NOMO-1 treated with dmso at 0.1 percent for 144 hours (cell line): ENCODE data around the gene FAM114A1.
"Not testable (repeated sequence)": the region's sequence is repeated elsewhere in the genome, so short reads cannot be mapped to it uniquely, and the experiment has no call there.

Experiments used
- DNase-seq: peaks from one replicate; lab custom pipeline; 2025; ENCODE audit not compliant: unreplicated experiment; lab: John Stamatoyannopoulos, UW

Gene FAM114A1

DNA sequence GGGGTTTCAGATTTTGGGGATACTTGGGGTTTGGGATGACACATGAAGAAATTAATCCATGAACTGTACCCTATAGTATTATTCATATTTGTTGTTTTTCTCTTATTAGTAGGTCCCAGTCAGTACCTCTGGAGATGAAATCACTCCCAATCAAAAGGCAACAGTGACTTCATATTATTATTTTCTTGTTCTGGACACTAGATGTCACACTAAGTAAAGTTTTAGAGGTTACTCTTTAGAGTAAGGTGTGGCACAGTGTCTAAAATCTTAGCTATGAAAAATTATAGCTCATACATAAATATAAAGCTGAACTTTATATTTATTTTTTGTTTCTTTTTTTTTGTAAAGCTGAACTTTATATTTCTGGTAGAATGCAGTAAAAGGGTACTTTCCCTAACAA is 35.1 kb downstream of the FAM114A1 start:
- no peak for DNase-seq

DNA sequence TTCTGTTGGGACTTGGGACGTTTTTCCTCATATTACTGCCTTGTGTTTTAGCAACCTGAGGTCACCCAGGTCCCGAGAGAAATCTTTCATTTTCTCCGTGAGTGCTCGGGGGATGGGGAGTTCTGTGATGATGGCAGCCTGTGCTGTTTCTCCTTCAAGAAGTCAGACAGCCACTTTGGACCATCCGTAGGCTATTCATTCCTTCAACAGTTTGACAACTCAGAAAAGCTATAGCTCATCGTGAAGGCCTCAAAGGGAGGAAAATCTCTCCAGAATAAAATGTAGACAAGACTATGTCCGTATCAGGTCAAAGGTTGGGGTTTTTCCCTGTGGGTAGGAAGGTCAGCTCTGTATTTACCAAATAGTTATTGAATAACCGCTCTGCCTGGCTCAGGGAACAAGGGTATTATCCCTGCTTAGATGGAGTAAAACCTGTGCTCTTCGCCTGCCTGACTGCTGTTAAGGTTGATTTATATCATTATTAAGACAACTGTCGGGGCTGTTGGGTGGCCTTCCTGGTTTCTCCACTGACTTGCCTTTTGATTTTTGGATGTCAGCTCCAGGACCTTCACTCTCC is 36.6 kb downstream of the FAM114A1 start:
- DNase-seq = no peak

DNA sequence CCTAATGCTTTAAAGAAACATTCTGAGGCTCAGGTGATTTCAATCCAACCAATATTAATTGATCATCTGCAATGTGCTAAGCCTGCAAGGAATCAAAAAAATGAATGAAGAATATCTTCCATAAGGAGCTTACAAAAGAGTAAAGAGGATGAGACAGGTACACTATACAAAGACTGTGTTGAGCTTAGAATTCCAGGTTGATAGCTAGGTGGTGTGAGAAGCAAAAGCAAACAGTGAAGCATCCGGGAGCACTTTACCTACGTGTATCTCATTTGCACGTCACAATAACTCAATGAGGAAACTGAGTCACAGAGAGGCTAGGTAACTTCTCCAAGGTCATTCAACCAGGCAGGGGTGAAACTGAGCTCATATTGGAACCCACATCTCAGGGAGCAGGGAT is 37.1 kb downstream of the FAM114A1 start:
- no peak for DNase-seq

DNA sequence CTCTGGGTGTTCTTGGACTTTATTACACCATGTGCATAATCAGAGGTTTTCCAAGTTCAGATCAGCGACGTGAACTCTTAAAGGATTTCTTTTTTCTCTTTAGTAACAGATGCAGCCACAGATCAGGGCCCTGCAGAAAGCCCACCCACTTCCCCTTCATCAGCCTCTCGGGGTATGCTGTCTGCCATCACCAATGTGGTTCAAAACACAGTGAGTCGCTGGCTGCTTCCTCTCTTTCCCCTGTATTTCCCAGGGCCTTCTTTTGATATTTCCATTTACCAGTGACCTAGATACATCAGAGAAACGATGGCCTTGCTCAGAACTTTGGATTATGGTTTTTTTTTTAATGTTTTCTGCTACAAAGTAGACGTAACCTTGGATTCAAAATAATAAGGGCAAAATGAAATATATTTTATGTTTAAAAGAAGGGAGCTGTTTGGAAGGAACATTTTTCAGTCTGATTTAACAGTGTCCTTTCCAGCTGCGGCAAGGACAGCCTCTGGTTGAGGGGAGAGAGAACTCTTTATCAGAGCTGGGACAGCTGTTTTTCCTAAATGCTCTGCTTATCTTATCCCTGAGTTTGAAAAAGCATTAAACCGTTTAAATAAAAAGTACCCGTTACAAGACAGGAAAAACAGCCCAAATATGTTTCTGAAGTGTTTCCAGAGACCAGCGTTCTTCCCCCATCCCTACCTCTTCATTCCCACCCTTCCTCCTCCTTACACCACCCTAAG is 38.2 kb downstream of the FAM114A1 start:
- DNase-seq = no peak

DNA sequence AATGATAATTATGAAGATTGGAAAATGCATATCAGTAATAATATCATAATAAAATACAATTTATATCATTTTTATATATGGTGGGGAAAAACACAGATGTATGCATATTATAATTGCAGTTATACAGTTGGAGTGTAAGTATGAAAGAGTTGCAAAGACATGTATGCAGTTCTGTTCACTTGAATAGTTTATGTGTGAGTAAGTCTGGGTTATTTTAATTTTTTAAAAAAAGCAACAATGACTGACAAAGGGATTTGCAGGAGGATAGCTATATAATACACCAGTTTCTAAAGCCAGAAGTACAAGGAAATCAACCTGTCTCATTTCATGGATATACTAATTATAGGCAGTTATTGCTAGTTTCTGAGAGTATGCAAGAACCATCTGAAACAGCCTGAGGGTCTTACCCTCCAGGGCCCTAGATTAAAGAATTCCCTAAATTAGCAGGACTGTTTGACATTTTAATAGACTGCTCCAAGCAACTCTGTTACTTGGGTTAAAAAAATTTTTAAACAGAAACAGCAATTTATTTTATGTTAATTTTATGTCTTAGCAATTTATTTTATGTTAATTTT is 40.2 kb downstream of the FAM114A1 start:
- DNase-seq = no peak

DNA sequence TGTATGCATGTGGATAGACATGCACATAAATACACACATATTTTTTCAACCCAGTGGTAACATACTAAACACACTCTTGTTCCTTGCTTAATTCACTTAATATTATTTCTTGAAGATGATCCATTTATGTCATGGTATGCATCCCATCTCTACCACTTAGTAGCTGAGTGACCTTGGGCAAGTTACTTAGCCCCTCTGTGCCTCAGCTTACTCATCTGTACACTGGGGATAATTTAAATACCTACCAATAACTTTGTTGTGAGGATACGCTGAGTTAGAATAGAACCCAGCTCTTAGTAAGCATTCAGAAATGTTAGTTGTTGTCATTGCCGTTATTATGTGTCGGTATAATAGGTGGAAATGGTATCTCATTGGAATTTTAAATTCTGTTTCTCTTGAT is 41.4 kb downstream of the FAM114A1 start:
- DNase-seq = no peak

- no peak for DNase-seq
Measured at GRCh38 chr4:38911257-38911656, 43.7 kb downstream of the FAM114A1 start.

- no peak for DNase-seq
Measured at GRCh38 chr4:38914854-38915253, 47.2 kb downstream of the FAM114A1 start.

DNA sequence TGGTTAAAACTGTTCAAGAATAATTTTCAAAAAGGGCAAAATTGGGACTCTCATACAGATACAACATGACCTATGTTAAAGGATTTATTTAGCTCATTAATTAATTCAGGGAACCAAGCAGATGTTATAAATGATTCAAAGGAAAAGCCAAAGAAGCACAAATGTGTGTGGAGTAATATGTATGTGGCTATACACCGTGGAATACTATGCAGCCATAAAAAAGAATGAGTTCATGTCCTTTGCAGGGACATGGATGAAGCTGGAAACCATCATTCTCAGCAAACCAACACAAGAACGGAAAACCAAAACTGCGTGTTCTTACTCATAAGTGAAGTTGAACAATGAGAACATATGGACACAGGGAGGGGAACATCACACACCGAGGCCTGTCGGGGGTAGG is 48.7 kb downstream of the FAM114A1 start:
- DNase-seq = not testable (repeated sequence)

DNA sequence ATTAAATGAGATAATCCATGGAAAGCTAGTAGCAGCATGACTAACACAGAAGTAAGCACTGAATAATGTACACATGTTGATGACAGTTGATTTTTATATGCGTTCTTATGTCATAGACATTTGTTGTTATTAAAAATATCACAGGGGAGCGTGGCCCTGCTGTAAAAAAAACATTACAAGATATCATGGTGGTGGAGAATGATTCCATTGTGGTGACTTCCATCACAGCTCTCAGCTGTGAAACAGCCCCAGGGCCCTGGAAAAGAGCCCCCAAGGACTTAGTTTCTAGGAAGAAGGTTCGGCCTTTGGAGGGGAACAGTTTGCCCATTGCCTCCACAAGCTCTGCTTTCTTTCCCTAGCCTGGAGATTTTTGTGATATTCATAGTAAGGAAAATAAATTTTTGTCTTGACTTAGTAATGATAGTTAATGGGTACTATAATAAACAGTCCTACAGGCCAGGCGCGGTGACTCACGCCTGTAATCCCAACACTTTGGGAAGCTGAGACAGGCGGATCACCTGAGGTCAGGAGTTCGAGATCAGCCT is 49.9 kb downstream of the FAM114A1 start:
- DNase-seq = no peak

- DNase-seq = no peak
Measured at GRCh38 chr4:38919494-38919893, 51.9 kb downstream of the FAM114A1 start.

- no peak for DNase-seq
Measured at GRCh38 chr4:38920186-38920585, 52.6 kb downstream of the FAM114A1 start.

DNA sequence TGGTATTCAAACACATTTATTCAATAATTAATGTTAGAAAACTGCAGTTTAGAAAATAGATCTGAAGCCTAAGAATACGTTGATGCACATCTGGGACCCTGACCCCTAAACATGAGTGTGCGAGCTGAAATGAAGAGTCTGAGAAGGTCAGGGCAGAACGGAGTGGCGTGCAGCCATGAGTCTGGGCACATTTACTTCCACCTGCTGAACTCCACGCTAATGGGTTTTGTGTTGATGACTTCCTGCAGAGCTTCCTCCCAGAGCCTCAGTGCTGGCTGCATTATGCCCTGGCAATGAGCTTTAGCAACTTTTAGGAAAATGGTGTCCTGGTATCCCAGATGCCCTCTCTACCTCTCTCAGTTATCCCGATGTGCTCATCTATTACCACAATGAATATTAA is 53.1 kb downstream of the FAM114A1 start:
- DNase-seq = no peak

- no peak for DNase-seq
Measured at GRCh38 chr4:38921151-38921550, 53.5 kb downstream of the FAM114A1 start.

DNA sequence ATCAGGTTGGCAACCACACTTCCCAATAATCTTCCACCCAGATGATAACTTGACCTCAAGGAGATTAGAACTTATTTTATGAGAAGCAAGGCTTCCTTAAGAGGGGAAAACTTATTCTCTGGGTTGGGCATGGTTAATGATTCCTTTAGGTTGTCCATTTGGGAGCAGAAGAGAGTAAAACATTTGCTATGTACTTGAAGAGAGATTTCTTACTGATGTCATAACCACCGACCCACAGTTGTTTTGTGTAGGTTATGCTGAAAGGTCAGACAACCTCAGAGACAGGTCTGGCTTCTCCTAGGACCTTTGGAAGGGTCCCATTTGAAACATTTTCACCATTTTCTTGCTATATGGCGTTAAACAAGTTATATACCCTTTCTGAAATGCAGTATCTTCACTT is 56.1 kb downstream of the FAM114A1 start:
- no peak for DNase-seq

DNA sequence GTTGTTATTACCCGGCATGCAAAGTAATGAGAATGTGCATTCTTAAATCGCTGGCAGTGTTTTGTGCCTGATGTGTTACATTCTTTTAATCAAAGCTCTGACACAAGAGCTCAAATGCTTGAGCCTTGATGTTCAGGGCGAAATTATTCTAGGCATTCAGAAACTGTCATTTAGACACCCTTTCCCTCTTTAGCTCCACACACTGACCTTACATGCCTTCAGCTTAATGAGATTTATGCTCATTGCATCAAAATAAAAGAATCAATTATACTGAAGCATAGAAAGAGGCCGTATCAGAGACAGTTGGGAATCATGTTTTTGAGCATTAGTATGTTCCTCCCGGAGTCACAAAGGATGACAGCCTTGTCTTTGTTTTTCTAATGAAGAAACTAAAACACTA is 56.7 kb downstream of the FAM114A1 start:
- DNase-seq = no peak

- no peak for DNase-seq
Measured at GRCh38 chr4:38925492-38926413, 58.1 kb downstream of the FAM114A1 start.

DNA sequence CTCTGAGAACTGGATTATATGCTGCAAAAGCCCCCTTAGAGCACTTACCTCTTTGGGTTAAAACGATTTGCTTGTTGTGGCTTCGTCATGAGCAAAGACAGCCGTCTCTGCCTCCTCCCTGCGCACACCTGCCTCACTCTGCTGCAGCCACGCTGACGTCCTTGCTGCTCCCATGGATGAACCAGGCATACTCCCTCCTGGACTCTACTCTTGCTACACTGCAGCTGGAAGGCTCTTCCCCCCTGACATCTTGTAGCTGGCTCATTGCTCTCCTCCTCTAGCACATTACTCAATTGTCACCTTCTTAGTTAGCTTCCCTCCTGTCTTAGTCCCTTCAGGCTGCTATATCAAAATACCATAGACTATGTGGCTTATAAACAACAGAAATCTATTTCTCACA is 59.3 kb downstream of the FAM114A1 start:
- no peak for DNase-seq

DNA sequence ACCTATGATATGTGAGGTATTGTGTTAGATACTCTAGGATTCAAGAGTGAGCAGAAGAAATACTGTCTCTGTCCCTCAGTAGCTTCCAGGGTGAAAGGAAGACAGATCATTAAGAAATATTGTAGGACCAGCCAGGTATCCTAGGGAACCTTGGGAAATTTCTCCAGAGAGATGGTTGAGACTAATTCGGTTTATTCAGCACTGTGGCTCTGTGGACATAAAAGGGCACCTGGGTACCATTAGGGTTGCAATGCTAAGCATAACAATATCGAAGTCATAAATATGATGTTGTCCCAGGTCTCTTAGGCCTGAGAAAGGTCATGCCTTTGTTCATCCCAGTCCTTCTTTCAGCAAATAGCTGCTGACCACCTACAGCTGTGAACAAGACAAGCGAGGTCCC is 61.0 kb downstream of the FAM114A1 start:
- DNase-seq = no peak

- DNase-seq = no peak
Measured at GRCh38 chr4:38928974-38929373, 61.4 kb downstream of the FAM114A1 start.

GRCh38 chr4:38930204-38930603 is 62.6 kb downstream of the FAM114A1 start:
- DNase-seq = no peak
